Mesenchymal stem cell (in vitro differentiated cells and primary cell): ENCODE results near the gene PLEKHJ1.

Experiments
- DNase-seq: peaks from one replicate; pipeline ENCODE4 v3.0.0-alpha.2; 2013
- H2AFZ ChIP-seq: one replicate; pipeline ENCODE4 v1.6.1; 2013; ENCODE audit warnings: low read depth, mild to moderate bottlenecking, control low read depth, inconsistent platforms, low read length, moderate library complexity
- H2AK5ac ChIP-seq: 2 replicates; pipeline ENCODE4 v1.6.1; 2013; ENCODE audit warnings: low read length, moderate library complexity, mild to moderate bottlenecking, inconsistent platforms; ENCODE audit not compliant: severe bottlenecking
- H2BK120ac ChIP-seq: one replicate; pipeline ENCODE4 v1.6.1; 2013; ENCODE audit warnings: low read depth, mild to moderate bottlenecking, inconsistent platforms, low read length, moderate library complexity
- H2BK12ac ChIP-seq, 2 experiments: one replicate each; pipeline ENCODE4 v1.6.1; 2013; ENCODE audit warnings: inconsistent platforms in 2 of 2, low read length in 2 of 2, mild to moderate bottlenecking in 2 of 2, moderate library complexity in 2 of 2, control low read depth in 1 of 2
- H2BK15ac ChIP-seq: one replicate; pipeline ENCODE4 v1.6.1; 2013; ENCODE audit warnings: mild to moderate bottlenecking, low read depth, inconsistent platforms; ENCODE audit not compliant: poor library complexity, severe bottlenecking
- H2BK5ac ChIP-seq: 2 replicates; pipeline ENCODE4 v1.6.1; 2013; ENCODE audit warnings: low read depth, mild to moderate bottlenecking, low read length, control low read depth, inconsistent platforms; ENCODE audit not compliant: poor library complexity, severe bottlenecking
- H3K14ac ChIP-seq, 2 experiments: one replicate each; pipeline ENCODE4 v1.6.1; 2013; ENCODE audit warnings: inconsistent platforms in 2 of 2, low read length in 2 of 2, control low read depth in 1 of 2, mild to moderate bottlenecking in 1 of 2, moderate library complexity in 1 of 2
- H3K18ac ChIP-seq, 2 experiments: one replicate each; pipeline ENCODE4 v1.6.1; 2013; ENCODE audit warnings: inconsistent platforms in 2 of 2, low read length in 2 of 2, control low read depth in 1 of 2, low read depth in 1 of 2, mild to moderate bottlenecking in 1 of 2
- H3K23ac ChIP-seq, 2 experiments: one replicate each; pipeline ENCODE4 v1.6.1; 2013; ENCODE audit warnings: inconsistent platforms in 2 of 2, low read length in 2 of 2, mild to moderate bottlenecking in 2 of 2, moderate library complexity in 2 of 2, control low read depth in 1 of 2
- H3K27ac ChIP-seq: 2 replicates; pipeline ENCODE4 v1.5.1; 2013; ENCODE audit warnings: mild to moderate bottlenecking, moderate library complexity, low read length, control low read depth, inconsistent platforms; ENCODE audit not compliant: poor library complexity, severe bottlenecking
- H3K27me3 ChIP-seq, 2 experiments: 2 replicates each; pipeline versions ENCODE4 v1.6.1 to v1.7.0; 2013; ENCODE audit warnings: low read length in 2 of 2, mild to moderate bottlenecking in 2 of 2, moderate library complexity in 2 of 2, control low read depth in 1 of 2, inconsistent platforms in 1 of 2; ENCODE audit not compliant: control insufficient read depth in 1 of 2, insufficient read depth in 1 of 2
- H3K36me3 ChIP-seq, 2 experiments: 2 replicates each; pipeline versions ENCODE4 v1.6.1 to v1.7.0; 2013; ENCODE audit warnings: low read length in 2 of 2, control low read depth in 1 of 2, inconsistent platforms in 1 of 2, low read depth in 1 of 2, mild to moderate bottlenecking in 1 of 2; ENCODE audit not compliant: insufficient read depth in 2 of 2, control insufficient read depth in 1 of 2
- H3K4ac ChIP-seq, 2 experiments: one replicate each; pipeline ENCODE4 v1.6.1; 2013; ENCODE audit warnings: inconsistent platforms in 2 of 2, low read length in 2 of 2, mild to moderate bottlenecking in 2 of 2, moderate library complexity in 2 of 2, control low read depth in 1 of 2, low read depth in 1 of 2
- H3K4me1 ChIP-seq: 2 replicates; pipeline ENCODE4 v1.6.1; 2013; ENCODE audit warnings: low read depth, low read length, control low read depth; ENCODE audit not compliant: control insufficient read depth, insufficient read depth
- H3K4me2 ChIP-seq: 2 replicates; pipeline ENCODE4 v1.6.1; 2013; ENCODE audit warnings: low read length, mild to moderate bottlenecking, inconsistent platforms; ENCODE audit not compliant: poor library complexity, severe bottlenecking
- H3K4me3 ChIP-seq, 2 experiments: 2 replicates each; pipeline versions ENCODE4 v1.5.1 to v1.7.0; 2013; ENCODE audit warnings: low read length in 2 of 2, mild to moderate bottlenecking in 2 of 2, control low read depth in 1 of 2, low read depth in 1 of 2; ENCODE audit not compliant: insufficient read depth in 1 of 2
- H3K79me1 ChIP-seq: replicated peaks from 2 replicates; pipeline ENCODE4 v1.6.1; 2013; ENCODE audit warnings: mild to moderate bottlenecking, control low read depth, low read length, inconsistent platforms; ENCODE audit not compliant: poor library complexity, severe bottlenecking
- H3K9ac ChIP-seq: 2 replicates; pipeline ENCODE4 v1.7.0; 2013; ENCODE audit warnings: mild to moderate bottlenecking, low read length, moderate library complexity
- H3K9me3 ChIP-seq: 2 replicates; pipeline ENCODE4 v1.7.0; 2013; ENCODE audit warnings: mild to moderate bottlenecking, low read length; ENCODE audit not compliant: control insufficient read depth
- H4K8ac ChIP-seq: one replicate; pipeline ENCODE4 v1.6.1; 2013; ENCODE audit warnings: inconsistent platforms, mild to moderate bottlenecking, low read length, moderate library complexity
- H4K91ac ChIP-seq: one replicate; pipeline ENCODE4 v1.6.1; 2013; ENCODE audit warnings: mild to moderate bottlenecking, low read length, inconsistent platforms
- WGBS: methylation state at CpG from one replicate; pipeline ENCODE4 v1.1.7; 2013; ENCODE audit warnings: mixed read lengths; 5-methylcytosine and 5-hydroxymethylcytosine counted together

PLEKHJ1 gene

GRCh38 chr19:2244486-2244885 is 8.4 kb upstream of the PLEKHJ1 start:
- Histone ChIP-seq H3K9me3 (no peaks in the 10 kb centered on the region), H2AFZ (no peak overlapping the region), H3K4me2 (no peak overlapping the region), H2BK12ac (no peak overlapping the region), H3K27me3 (no peaks in the 10 kb centered on the region), H3K4me1 (peaks cover 33% of the 10 kb centered on the region), H3K27ac (no peak overlapping the region), H4K8ac (peak overlapping the region; percentile 8), H4K91ac (no peak overlapping the region), H3K23ac (no peak overlapping the region), H3K4ac (no peak overlapping the region), H3K36me3 (peaks cover 54 to 93% of the 10 kb centered on the region in 2 experiments), H3K9ac (no peak overlapping the region), H3K79me1 (peaks cover 27% of the 10 kb centered on the region), H3K4me3 (peak overlapping the region in 1 of 2 experiments; percentile 9), H3K18ac (no peak overlapping the region), H2BK120ac (no peak overlapping the region), H2BK15ac (no peak overlapping the region), H2AK5ac (no peak overlapping the region), H3K14ac (no peak overlapping the region), H2BK5ac (no peak overlapping the region)
- WGBS = 97% methylated on average over 21 of the region's 21 CpGs
- no peak for DNase-seq

GRCh38 chr19:2244125-2244411 is 7.9 kb upstream of the PLEKHJ1 start:
- Histone ChIP-seq H2BK12ac (no peak overlapping the region), H3K4ac (no peak overlapping the region), H3K79me1 (peaks cover 27% of the 10 kb centered on the region), H3K9ac (no peak overlapping the region), H4K8ac (no peak overlapping the region), H3K14ac (no peak overlapping the region), H3K27me3 (no peaks in the 10 kb centered on the region), H2AFZ (no peak overlapping the region), H3K27ac (no peak overlapping the region), H4K91ac (no peak overlapping the region), H3K36me3 (peaks cover 52 to 89% of the 10 kb centered on the region in 2 experiments), H3K23ac (no peak overlapping the region), H2AK5ac (no peak overlapping the region), H3K4me3 (no peak overlapping the region), H2BK15ac (no peak overlapping the region), H3K4me1 (peaks cover 33% of the 10 kb centered on the region), H2BK120ac (no peak overlapping the region), H3K18ac (no peak overlapping the region), H3K9me3 (no peaks in the 10 kb centered on the region), H2BK5ac (no peak overlapping the region), H3K4me2 (no peak overlapping the region)
- 97% methylated on average over 12 of the region's 12 CpGs for WGBS
- no peak for DNase-seq

- no peak overlapping the region for H2BK120ac ChIP-seq
- peaks cover 37% of the 10 kb centered on the region for H3K4me1 ChIP-seq
- H3K9me3 ChIP-seq = no peaks in the 10 kb centered on the region
- H2AK5ac ChIP-seq = no peak overlapping the region
- H3K79me1 ChIP-seq = peaks cover 25% of the 10 kb centered on the region
- no peak overlapping the region for H3K4me2 ChIP-seq
- H4K91ac ChIP-seq = no peak overlapping the region
- H3K27me3 ChIP-seq = no peaks in the 10 kb centered on the region
- H2BK15ac ChIP-seq = no peak overlapping the region
- no peak overlapping the region for H3K18ac ChIP-seq
- no peak overlapping the region for H3K23ac ChIP-seq
- no peak overlapping the region for H4K8ac ChIP-seq
- H2AFZ ChIP-seq = no peak overlapping the region
- no peak overlapping the region for H2BK12ac ChIP-seq
- WGBS = 90% methylated on average over 31 of the region's 32 CpGs
- no peak overlapping the region for H3K4ac ChIP-seq
- H2BK5ac ChIP-seq = no peak overlapping the region
- no peak for DNase-seq
- no peak overlapping the region for H3K9ac ChIP-seq
- no peak overlapping the region for H3K4me3 ChIP-seq
- no peak overlapping the region for H3K14ac ChIP-seq
- H3K36me3 ChIP-seq = peaks cover 49 to 83% of the 10 kb centered on the region in 2 experiments
- H3K27ac ChIP-seq = no peak overlapping the region
Measured at GRCh38 chr19:2243274-2244124, 7.4 kb upstream of the PLEKHJ1 start.

- Histone ChIP-seq H3K4me3 (no peak overlapping the region), H2BK5ac (no peak overlapping the region), H2BK120ac (no peak overlapping the region), H2AK5ac (no peak overlapping the region), H3K27me3 (no peaks in the 10 kb centered on the region), H3K27ac (no peak overlapping the region), H3K4ac (peak overlapping the region in 1 of 2 experiments; percentile 38), H2BK12ac (no peak overlapping the region), H3K9ac (no peak overlapping the region), H3K79me1 (peaks cover 20% of the 10 kb centered on the region), H2BK15ac (no peak overlapping the region), H3K18ac (no peak overlapping the region), H2AFZ (no peak overlapping the region), H3K14ac (no peak overlapping the region), H3K4me1 (peaks cover 40% of the 10 kb centered on the region), H3K4me2 (no peak overlapping the region), H3K9me3 (no peaks in the 10 kb centered on the region), H4K8ac (peak overlapping the region; percentile 28), H3K23ac (no peak overlapping the region), H4K91ac (no peak overlapping the region), H3K36me3 (peaks cover 52 to 76% of the 10 kb centered on the region in 2 experiments)
- 97% methylated on average over 8 of the region's 8 CpGs for whole genome bisulfite sequencing
- DNase-seq = no peak
Measured at GRCh38 chr19:2242816-2243215, 6.7 kb upstream of the PLEKHJ1 start.
